Activated CD8-positive, alpha-beta memory T cell treated with anti-CD3 and anti-CD28 coated beads, Interleukin-2, amount 50 U/mL, for 48 hours (primary cell): Measurements from ENCODE around the gene CCER1.

Source experiments
- DNase-seq: peaks from one replicate; pipeline ENCODE4 v3.0.0-alpha.2; 2020

Gene CCER1

DNA sequence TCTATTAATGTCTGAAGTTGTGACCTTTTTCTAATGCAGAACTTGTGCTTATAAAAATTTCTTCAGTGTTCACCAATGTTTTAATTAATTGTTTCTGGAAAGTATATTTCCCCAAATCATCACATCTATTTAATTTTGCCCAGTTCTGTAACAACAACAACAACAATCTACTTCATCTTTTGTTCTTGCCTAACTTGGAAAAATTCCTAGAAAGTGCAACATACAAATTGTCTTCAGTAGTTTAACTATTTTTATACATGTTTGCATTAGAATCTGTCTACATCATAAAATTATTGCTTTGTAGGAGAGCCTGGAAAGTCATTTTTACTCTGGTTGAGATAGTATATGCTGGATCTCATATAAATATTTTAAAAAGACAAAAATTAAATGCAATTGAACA is 38.5 kb downstream of the CCER1 start:
- DNase-seq, result no peak

DNA sequence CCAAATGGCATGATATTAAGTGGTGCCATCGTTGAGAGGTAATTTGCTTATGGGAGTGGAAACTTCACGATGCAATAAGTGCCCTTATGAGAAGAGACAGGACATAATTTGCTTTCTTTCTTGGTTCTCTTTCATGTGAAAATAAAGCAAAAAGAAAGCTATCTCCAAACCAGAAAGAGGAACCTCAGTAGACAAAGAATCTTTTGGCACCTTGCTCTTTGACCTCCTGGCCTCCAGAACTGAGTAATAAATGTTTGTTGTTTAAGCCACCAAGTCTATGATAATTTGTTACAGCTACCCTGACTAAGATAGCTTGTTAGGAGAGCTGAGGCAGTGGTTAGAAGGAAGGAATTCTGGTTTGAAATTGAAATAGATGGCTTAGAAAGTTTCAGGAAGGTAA is 39.6 kb downstream of the CCER1 start:
- no peak for DNase-seq

DNA sequence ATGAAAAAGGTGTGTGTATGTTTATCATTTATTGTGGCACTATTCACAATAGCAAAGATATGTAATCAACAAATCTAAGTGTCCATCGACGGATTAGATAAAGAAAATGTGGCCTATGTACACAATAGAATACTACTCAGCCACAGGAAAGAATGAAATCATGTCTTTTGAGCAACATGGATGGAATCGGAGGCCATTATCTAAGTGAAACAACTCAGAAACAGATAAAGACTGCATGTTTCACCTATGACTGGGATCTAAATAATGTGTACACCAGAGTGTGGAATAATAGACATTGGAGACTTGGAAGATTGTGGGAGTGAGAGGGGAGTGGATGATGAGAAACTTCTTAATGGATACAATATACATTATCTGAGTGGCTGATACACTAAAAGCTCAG is 44.0 kb downstream of the CCER1 start:
- no peak for DNase-seq

DNA sequence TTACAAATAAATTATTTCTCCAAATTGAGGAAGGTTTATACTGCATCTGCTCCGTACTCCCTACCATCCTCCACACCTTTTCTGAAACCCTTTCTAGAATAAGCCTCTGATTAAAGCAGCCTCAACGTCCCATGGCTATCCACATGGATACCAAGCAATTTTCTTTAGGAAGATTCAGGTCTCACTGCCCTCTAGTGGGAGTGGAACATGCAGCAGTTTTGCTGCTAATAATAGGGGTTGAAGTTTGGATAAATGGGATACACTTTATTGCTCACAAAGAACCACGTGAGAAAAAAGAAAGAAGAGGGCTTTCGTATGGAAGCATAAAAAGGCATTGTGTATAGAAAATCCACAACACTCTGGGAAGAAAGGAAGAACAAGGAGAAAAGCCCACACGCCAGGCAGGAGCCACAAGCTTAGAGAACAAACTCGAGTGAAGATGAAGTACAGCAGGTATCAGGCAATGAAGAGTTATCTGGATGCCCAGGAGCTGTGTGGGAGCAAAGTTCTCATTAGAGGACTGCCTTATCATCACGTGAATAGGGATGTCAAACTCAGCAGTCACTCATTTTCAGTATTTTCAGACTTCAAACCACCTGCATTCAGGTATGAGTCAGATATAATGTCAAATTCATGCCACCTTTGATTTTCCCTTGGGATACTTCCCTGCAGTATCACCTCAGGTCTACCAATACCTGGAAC is 45.8 kb downstream of the CCER1 start:
- DNase-seq, result no peak

DNA sequence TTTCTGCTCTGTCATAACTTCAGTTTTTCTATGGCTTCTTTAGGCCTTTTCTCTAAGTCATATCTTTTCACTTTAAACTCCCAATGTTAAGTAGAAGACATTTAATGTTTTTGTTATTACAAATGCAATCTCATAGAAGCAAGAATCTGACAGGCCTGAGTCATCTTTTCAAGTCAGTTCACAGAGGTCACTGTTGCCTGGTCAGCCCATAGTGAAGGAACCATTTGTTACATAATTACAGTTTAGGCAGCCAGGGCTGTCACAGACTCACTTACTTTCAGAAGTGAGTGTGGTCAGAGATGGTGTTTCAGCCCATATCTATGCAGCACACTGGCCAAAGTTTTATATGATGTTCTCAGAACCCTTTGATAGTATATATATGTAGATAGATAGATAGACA is 46.5 kb downstream of the CCER1 start:
- DNase-seq, result no peak

DNA sequence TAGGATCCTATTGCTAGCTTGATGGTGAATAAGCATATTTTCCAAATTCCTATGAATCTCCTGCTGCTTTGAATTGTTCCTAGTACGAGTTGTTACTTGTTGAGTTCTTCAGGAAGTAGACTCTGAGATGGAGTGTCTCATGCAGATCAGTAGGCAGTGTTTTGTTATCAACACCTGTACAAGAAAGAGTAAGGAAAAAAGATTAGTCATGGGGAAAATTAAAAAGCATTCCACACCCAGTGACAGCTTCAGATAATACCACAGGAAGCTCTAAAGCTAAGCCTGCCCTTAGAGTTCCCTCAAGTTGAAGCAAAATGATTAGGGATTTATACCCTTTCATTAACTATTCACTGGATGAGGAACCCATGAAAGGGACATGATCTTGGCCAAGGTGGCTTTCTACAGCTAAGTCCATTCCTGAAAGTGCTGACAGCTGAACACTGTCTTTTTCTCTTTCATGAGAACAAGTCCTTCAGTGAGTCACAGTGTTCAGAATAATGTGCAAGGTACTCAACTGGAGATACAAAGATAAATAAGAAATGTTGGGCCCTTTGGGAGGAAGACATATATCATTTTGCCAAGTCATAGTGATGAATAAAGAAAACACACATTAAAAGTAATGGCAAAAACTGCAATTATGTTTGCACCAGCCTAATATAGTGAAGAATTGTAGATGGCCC is 49.1 kb downstream of the CCER1 start:
- DNase-seq, result no peak

DNA sequence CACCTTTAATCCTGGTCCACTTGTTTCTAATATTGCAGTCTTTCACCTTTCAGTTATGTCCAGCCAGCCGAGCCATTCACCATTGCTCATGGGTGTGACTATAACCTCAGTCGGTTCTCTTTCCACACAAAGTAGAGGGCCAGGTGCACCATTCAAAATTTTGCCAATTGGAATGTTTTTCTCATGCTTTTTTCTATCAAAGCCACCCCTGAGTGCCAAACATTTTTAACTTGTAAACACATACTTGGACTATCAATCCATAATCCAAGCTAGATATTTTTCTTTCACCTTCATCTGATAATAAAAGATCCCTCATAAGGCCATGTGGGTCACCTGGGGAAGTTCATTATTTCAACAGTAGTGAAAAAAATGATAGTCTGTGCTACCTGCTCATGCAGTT is 52.4 kb downstream of the CCER1 start:
- no peak for DNase-seq
